Gastrocnemius medialis (tissue), 4 donors: ENCODE data around the gene HOXA4. TPM values are rescaled to one million over a fixed set of nuclear protein-coding genes. Genes with fewer than 3 reads are reported as not detected.

Experiments
- ATAC-seq, 2 donors: fragments of 150-250 bp; one replicate each; pipeline ENCODE4 v1.9.1; 2016
- DNase-seq, 2 donors: peaks; one replicate each; pipeline ENCODE4 v3.0.0-alpha.2; 2019
- H3K27ac ChIP-seq, 4 donors: fragments of 200-600 bp; sonication (generic); 1 replicate in 1 of 4; 2 replicates in 3 of 4; pipeline ENCODE4 v1.5.1; 2016 to 2018; ENCODE audit warnings: mild to moderate bottlenecking in 2 of 4, moderate library complexity in 1 of 4
- H3K27me3 ChIP-seq, 3 donors: fragments of 200-600 bp; sonication (generic) in 2 of 3; 1 replicate in 1 of 3; 2 replicates in 2 of 3; pipeline versions ENCODE4 v1.5.1 to v1.6.0; 2016 to 2019; ENCODE audit warnings: mild to moderate bottlenecking in 1 of 3, moderate library complexity in 1 of 3
- H3K36me3 ChIP-seq, 2 donors: fragments of 200-600 bp; sonication (generic) in 1 of 2; one replicate each; pipeline ENCODE4 v1.5.1; 2017 to 2018
- H3K4me1 ChIP-seq, 2 donors: fragments of 200-600 bp; sonication (generic) in 1 of 2; one replicate each; pipeline ENCODE4 v1.5.1; 2016 to 2017; ENCODE audit warnings: mild to moderate bottlenecking in 2 of 2
- H3K4me3 ChIP-seq, 4 donors: fragments of 200-600 bp; sonication (generic) in 3 of 4; 1 replicate in 1 of 4; 2 replicates in 3 of 4; pipeline ENCODE4 v1.5.1; 2016 to 2019; ENCODE audit warnings: mild to moderate bottlenecking in 2 of 4
- H3K9me3 ChIP-seq, 3 donors: fragments of 200-600 bp; sonication (generic) in 2 of 3; 1 replicate in 1 of 3; 2 replicates in 2 of 3; pipeline ENCODE4 v1.5.1; 2016 to 2019
- CTCF ChIP-seq, 5 experiments: fragments of 450-650 bp in 3 of 5; fragments of 200-600 bp in 2 of 5; sonication (generic) in 2 of 5; IDR thresholded peaks in 4 of 5; conservative IDR thresholded peaks in 1 of 5; 1 replicate in 4 of 5; 2 replicates in 1 of 5; pipeline ENCODE4 v1.5.1; 2016 to 2019; ENCODE audit warnings: antibody characterized with exemption in 5 of 5, mild to moderate bottlenecking in 3 of 5, moderate library complexity in 3 of 5
- POLR2A ChIP-seq, 2 donors: fragments of 450-650 bp; IDR thresholded peaks; one replicate each; pipeline ENCODE4 v1.6.1; 2017; ENCODE audit warnings: antibody characterized with exemption in 2 of 2, mild to moderate bottlenecking in 2 of 2, moderate library complexity in 2 of 2
- in situ Hi-C, 4 donors: fragments of 200-750 bp; cut with MboI; loops; one replicate each; pipeline versions ENCODE4 v1.15.0 to v1.8.0; 2017; ENCODE audit warnings: low sequenced_read_pairs in 4 of 4
- intact Hi-C: fragments of 100-400 bp; cut with DNase I; formaldehyde crosslinking; loops from one replicate; pipeline ENCODE4 v1.15.1; 2023; ENCODE audit warnings: low total_unique reads
- total RNA-seq, 4 donors: library from RNA; depleted of rRNA; stranded (reverse); fragments of >200 nt; gene quantifications; one replicate each; pipeline versions ENCODE4 v1.1.0 to v1.2.3, GENCODE V29; 2016

Gene HOXA4
- total RNA-seq, 4 donors from 2014 or later = 1.7 to 4.2 (median 2.9) TPM

DNA sequence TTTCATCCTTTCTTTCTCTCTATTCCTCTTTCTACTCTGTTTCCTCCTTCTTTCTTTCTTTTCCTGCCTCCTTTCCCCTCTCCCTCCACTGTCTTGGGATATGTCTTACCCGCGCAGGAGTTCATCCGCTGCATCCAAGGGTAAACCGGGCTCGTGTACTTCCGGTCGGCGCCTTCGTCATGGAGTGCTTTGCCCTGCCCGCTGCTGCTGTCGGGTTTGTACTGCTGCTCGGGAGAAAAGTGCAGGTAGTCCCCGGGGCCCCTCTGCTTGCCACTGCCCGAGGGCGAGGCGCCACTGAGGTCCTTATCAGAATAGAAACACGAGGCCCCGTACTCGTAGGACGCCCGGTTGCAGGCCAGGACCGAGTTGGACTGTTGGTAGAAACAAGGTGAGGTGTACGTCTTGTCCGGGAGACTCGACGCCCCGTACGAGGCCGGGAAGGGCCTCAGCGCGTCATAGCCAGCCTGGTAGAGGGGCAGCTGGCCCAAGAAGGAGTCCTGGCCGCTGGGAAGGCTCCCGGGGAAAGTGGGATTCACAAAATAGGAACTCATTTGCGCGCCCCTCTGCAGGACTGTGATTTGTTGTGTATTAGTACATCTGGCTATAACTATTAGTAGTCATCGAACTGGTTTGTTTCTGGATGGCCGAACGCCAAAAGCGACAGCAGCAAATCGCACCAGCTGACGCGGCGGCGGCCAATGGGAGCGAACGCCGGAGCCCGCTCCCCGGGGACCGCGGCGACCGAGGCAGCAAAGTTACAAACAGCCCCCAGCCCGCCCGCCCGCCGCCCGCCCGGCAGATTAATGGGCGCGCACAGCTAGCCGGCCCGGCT lies 16.9 kb upstream of the HOXA4 start, which contains the start of gene HOXA6:
HOXA6 (minus strand) TSS at position 576 of the 832 bp plus-strand sequence; CDS start at position 551, 25 bp downstream.
- H3K36me3 ChIP-seq = peaks cover 0 to 20% of the 10 kb centered on the region in 2 donors
- peak within 1 kb of the TSS; percentile 64 to 75 (median 70) for H3K4me3 ChIP-seq
- in situ Hi-C loops (loop anchor here in 3 of 4 donors (5.0 to 10.0 kb wide), 3 partner anchors 290 to 783 kb away; no protein-coding TSS in a partner anchor), intact Hi-C loops (no loop called here)
- no peaks in the 10 kb centered on the region for H3K9me3 ChIP-seq
- DNase-seq (peak in 1 of 2 donors; percentile 66), ATAC-seq (no peak)
- no peaks in the 10 kb centered on the region for H3K27me3 ChIP-seq
- H3K27ac ChIP-seq = peak within 1 kb of the TSS; percentile 90 to 96 (median 94)
- H3K4me1 ChIP-seq = peaks cover 43 to 52% of the 10 kb centered on the region in 2 donors
- TF ChIP-seq POLR2A (IDR thresholded peaks at IDR 0.05) (no peak), CTCF (IDR thresholded peaks at IDR 0.05 in 4 of 5, conservative IDR thresholded peaks at IDR 0.05 in 1 of 5) (no peak)

DNA sequence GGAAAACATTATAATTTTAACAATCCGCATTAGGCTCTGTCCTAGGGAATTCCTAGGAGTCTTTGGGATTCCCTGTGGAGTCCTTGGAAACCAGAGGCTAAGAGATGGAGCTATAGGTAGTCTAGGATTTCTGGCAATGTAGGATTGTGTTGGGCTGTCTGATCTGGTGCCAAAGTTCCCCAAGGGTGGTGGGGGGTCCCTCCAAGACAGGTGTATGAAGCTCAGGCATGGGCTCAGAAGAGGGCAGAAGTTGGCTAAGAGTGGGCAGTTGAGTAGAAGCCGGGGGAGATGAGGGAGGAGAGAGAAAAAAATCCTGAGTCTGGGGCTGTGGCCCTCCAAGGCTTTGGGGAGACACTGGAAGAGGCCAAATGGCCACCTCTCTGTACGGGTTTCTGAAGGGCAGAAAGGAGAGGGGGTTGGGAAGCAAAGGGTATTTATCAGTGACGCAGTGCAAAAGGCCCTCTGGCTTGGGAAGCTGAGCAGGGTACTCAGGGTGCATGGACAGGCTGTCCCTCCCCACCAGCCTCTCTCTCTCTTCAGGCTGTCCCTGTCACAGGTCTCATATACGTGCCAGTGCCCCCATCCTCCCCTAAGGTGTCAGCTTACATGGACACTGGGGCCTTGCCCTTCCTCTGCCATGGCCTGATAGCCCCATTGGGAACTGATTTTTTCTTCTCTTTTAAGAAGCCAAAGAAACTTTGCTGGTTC lies 16.1 kb upstream of the HOXA4 start:
- intact Hi-C loops (no loop called here), in situ Hi-C loops (loop anchor here in 3 of 4 donors (5.0 to 10.0 kb wide), 3 partner anchors 289 to 782 kb away; no protein-coding TSS in a partner anchor)
- TF ChIP-seq POLR2A (IDR thresholded peaks at IDR 0.05) (no peak), CTCF (IDR thresholded peaks at IDR 0.05 in 4 of 5, conservative IDR thresholded peaks at IDR 0.05 in 1 of 5) (no peak)
- H3K36me3 ChIP-seq = peaks cover 0 to 20% of the 10 kb centered on the region in 2 donors
- peak overlapping the region in 2 of 4 donors; percentile 64 to 71 for H3K4me3 ChIP-seq
- ATAC-seq (no peak), DNase-seq (peak in 1 of 2 donors; percentile 64)
- no peaks in the 10 kb centered on the region for H3K9me3 ChIP-seq
- H3K4me1 ChIP-seq = peaks cover 43 to 49% of the 10 kb centered on the region in 2 donors
- peak overlapping the region; percentile 90 to 96 (median 94) for H3K27ac ChIP-seq
- H3K27me3 ChIP-seq = no peaks in the 10 kb centered on the region

- Histone ChIP-seq H3K27ac (peak overlapping the region; percentile 90 to 96 (median 94)), H3K4me1 (peaks cover 40 to 43% of the 10 kb centered on the region in 2 donors)
- intact Hi-C loops = no loop called here
These were observed 15.4 kb upstream of the HOXA4 start for GRCh38 chr7:27145914-27146412.

More at GRCh38 chr7:27145914-27146412, 15.4 kb upstream of the HOXA4 start:
- ATAC-seq = no peak
- in situ Hi-C loops = loop anchor here in 3 of 4 donors (5.0 to 10.0 kb wide), 3 partner anchors 289 to 781 kb away; no protein-coding TSS in a partner anchor
- Histone ChIP-seq H3K4me3 (no peak overlapping the region), H3K36me3 (peaks cover 0 to 20% of the 10 kb centered on the region in 2 donors), H3K9me3 (no peaks in the 10 kb centered on the region), H3K27me3 (no peaks in the 10 kb centered on the region)
- no peak for DNase-seq
- TF ChIP-seq POLR2A (IDR thresholded peaks at IDR 0.05) (no peak), CTCF (IDR thresholded peaks at IDR 0.05 in 4 of 5, conservative IDR thresholded peaks at IDR 0.05 in 1 of 5) (no peak)
